ENCODE data around the gene RFX4. TPM values are rescaled to one million over a fixed set of nuclear protein-coding genes. Genes with fewer than 3 reads are reported as not detected.

RFX4 gene
- total RNA-seq, 1 donor from 2014 or later = 3.4 TPM

- H3K4me3 ChIP-seq = no peak overlapping the region
- no peaks in the 10 kb centered on the region for H4K20me1 ChIP-seq (ENCODE audit: low read depth)
- peaks cover 22% of the 10 kb centered on the region for H3K4me1 ChIP-seq
- DNase-seq (ENCODE audit: low spot score) = no peak
- H3K4me2 ChIP-seq = no peak overlapping the region
- no peak for TF ChIP-seq EZH2phosphoT487 (IDR thresholded peaks at IDR 0.05)
- TF ChIP-seq EZH2 (IDR thresholded peaks at IDR 0.05) = no peak
- no peak for TF ChIP-seq CTCF (IDR thresholded peaks at IDR 0.05)
- H3K36me3 ChIP-seq = no peaks in the 10 kb centered on the region
- Mint-ChIP-seq H3K9me3 (peaks cover 4% of the 10 kb centered on the region), H3K36me3 (peaks cover 62% of the 10 kb centered on the region), H3K27ac (no peak overlapping the region), H3K4me1 (peaks cover 40% of the 10 kb centered on the region), H3K27me3 (ENCODE audit: insufficient read depth, low read depth) (peaks cover 9% of the 10 kb centered on the region), H3K4me3 (no peak overlapping the region)
- no peak overlapping the region for H2AFZ ChIP-seq (replicated peaks)
- H3K27ac ChIP-seq = no peak overlapping the region
- no peaks in the 10 kb centered on the region for H3K27me3 ChIP-seq
- no peak overlapping the region for H3K9ac ChIP-seq
- no peaks in the 10 kb centered on the region for H3K9me3 ChIP-seq (ENCODE audit: low read depth)
- H3F3A ChIP-seq (ENCODE audit: low read depth) = peaks cover 5% of the 10 kb centered on the region
- H3K79me2 ChIP-seq (ENCODE audit: low read depth) = no peaks in the 10 kb centered on the region
Measured at GRCh38 chr12:106753526-106753925, 170.7 kb downstream of the RFX4 start.

DNA sequence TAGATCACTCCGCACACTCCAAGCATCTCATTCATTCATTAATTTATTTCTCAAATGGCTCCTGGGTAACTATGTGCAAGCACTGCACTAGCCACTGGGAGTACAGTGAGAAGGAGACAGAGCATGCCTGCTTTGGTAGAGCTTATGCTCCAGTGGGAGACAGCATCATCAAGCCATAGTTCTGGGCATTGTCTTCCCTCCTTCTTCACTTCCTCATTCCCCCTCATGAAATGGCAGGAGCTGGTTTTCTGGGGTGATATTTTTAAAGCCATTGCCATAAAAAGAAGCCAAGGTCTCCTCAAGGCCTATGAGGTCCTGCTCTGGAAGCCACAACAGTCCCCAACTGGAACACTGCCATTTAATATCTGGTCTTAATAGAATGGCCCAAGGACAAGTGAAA lies 171.5 kb downstream of the RFX4 start:
- no peak overlapping the region for H3K4me3 ChIP-seq
- H3K4me2 ChIP-seq = no peak overlapping the region
- peaks cover 4% of the 10 kb centered on the region for H3K9me3 Mint-ChIP-seq
- no peaks in the 10 kb centered on the region for H3K79me2 ChIP-seq (ENCODE audit: low read depth)
- no peak overlapping the region for H3K27ac Mint-ChIP-seq
- no peak overlapping the region for H2AFZ ChIP-seq (replicated peaks)
- no peaks in the 10 kb centered on the region for H4K20me1 ChIP-seq (ENCODE audit: low read depth)
- TF ChIP-seq EZH2 (IDR thresholded peaks at IDR 0.05) = no peak
- no peak for TF ChIP-seq CTCF (IDR thresholded peaks at IDR 0.05)
- no peak for TF ChIP-seq EZH2phosphoT487 (IDR thresholded peaks at IDR 0.05)
- no peak for DNase-seq (ENCODE audit: low spot score)
- H3K36me3 Mint-ChIP-seq = peaks cover 64% of the 10 kb centered on the region
- peaks cover 48% of the 10 kb centered on the region for H3K4me1 Mint-ChIP-seq
- H3K4me1 ChIP-seq = peaks cover 28% of the 10 kb centered on the region
- H3K36me3 ChIP-seq = no peaks in the 10 kb centered on the region
- no peaks in the 10 kb centered on the region for H3K9me3 ChIP-seq (ENCODE audit: low read depth)
- no peaks in the 10 kb centered on the region for H3K27me3 ChIP-seq
- H3K9ac ChIP-seq = no peak overlapping the region
- peaks cover 7% of the 10 kb centered on the region for H3F3A ChIP-seq (ENCODE audit: low read depth)
- H3K27ac ChIP-seq = no peak overlapping the region
- H3K27me3 Mint-ChIP-seq (ENCODE audit: insufficient read depth, low read depth) = peaks cover 9% of the 10 kb centered on the region
- no peak overlapping the region for H3K4me3 Mint-ChIP-seq

- no peak overlapping the region for H3K4me2 ChIP-seq
- DNase-seq (ENCODE audit: low spot score) = no peak
- H3F3A ChIP-seq (ENCODE audit: low read depth) = peaks cover 30% of the 10 kb centered on the region
- no peaks in the 10 kb centered on the region for H3K9me3 ChIP-seq (ENCODE audit: low read depth)
- Mint-ChIP-seq H3K4me1 (peaks cover 70% of the 10 kb centered on the region), H3K27me3 (ENCODE audit: insufficient read depth, low read depth) (peaks cover 8% of the 10 kb centered on the region), H3K9me3 (no peaks in the 10 kb centered on the region), H3K36me3 (peaks cover 60% of the 10 kb centered on the region), H3K27ac (peak overlapping the region; percentile 98), H3K4me3 (no peak overlapping the region)
- no peak overlapping the region for H3K27ac ChIP-seq
- peaks cover 38% of the 10 kb centered on the region for H3K4me1 ChIP-seq
- no peaks in the 10 kb centered on the region for H3K27me3 ChIP-seq
- H3K4me3 ChIP-seq = no peak overlapping the region
- H4K20me1 ChIP-seq (ENCODE audit: low read depth) = no peaks in the 10 kb centered on the region
- TF ChIP-seq EZH2 (IDR thresholded peaks at IDR 0.05) = no peak
- no peaks in the 10 kb centered on the region for H3K36me3 ChIP-seq
- no peaks in the 10 kb centered on the region for H3K79me2 ChIP-seq (ENCODE audit: low read depth)
- no peak overlapping the region for H2AFZ ChIP-seq (replicated peaks)
- H3K9ac ChIP-seq = no peak overlapping the region
Measured at GRCh38 chr12:106757623-106758348, 175.0 kb downstream of the RFX4 start.

Measured in neural progenitor cell (in vitro differentiated cells).